B cell (primary cell): ENCODE measurements around the gene MSI1. TPM values are rescaled to one million over a fixed set of nuclear protein-coding genes. Genes with fewer than 3 reads are reported as not detected.

Experiments
- ATAC-seq: fragments of 200-7000 bp; cut with Tn5 transposase; one replicate; pipeline ENCODE4 v1.10.0; 2021; ENCODE audit warnings: low read depth, mild to moderate bottlenecking, moderate number of reproducible peaks, moderate library complexity
- CTCF ChIA-PET: fragments of 350-600 bp; sonication (Branson Sonifier 250); formaldehyde crosslinking; loops from one replicate; lab custom pipeline; 2021; ENCODE audit warnings: antibody characterized with exemption, inconsistent platforms; lab: Charles Lee
- POLR2A ChIA-PET: fragments of 350-600 bp; sonication (Branson Sonifier 250); formaldehyde crosslinking; loops from one replicate; lab custom pipeline; 2021; ENCODE audit warnings: antibody characterized with exemption; lab: Charles Lee
- DNase-seq: peaks from one replicate; pipeline ENCODE4 v3.0.0; 2013
- H2AFZ ChIP-seq: 2 replicates; pipeline ENCODE4 v1.6.1; 2012; ENCODE audit warnings: mild to moderate bottlenecking, low read depth, low read length; ENCODE audit not compliant: insufficient read depth, poor library complexity, severe bottlenecking
- H3K27ac ChIP-seq, 2 donors: 1 replicate in 1 of 2; 2 replicates in 1 of 2; pipeline ENCODE4 v1.5.1; 2012 to 2013; ENCODE audit warnings: low read length in 2 of 2, mild to moderate bottlenecking in 2 of 2, moderate library complexity in 1 of 2
- H3K27me3 ChIP-seq, 4 experiments: fragments of 200-600 bp in 1 of 4; sonication (generic) in 1 of 4; replicated peaks in 1 of 4; 1 replicate in 2 of 4; 2 replicates in 2 of 4; pipeline versions ENCODE4 v1.6.1 to v1.7.0; 2013 to 2016; ENCODE audit warnings: low read length in 3 of 4, mild to moderate bottlenecking in 2 of 4, mixed read lengths in 1 of 4, moderate library complexity in 1 of 4; ENCODE audit not compliant: insufficient read depth in 4 of 4, control insufficient read depth in 3 of 4; ENCODE audit errors: control extremely low read depth in 1 of 4
- H3K36me3 ChIP-seq, 2 experiments: replicated peaks in 1 of 2; 1 replicate in 1 of 2; 2 replicates in 1 of 2; pipeline versions ENCODE4 v1.6.1 to v1.7.1; 2013; ENCODE audit warnings: low read length in 1 of 2; ENCODE audit not compliant: insufficient read depth in 2 of 2, control insufficient read depth in 1 of 2; ENCODE audit errors: control extremely low read depth in 1 of 2, extremely low read depth in 1 of 2
- H3K4me1 ChIP-seq, 2 donors: fragments of 200-600 bp in 1 of 2; sonication (generic) in 1 of 2; 1 replicate in 1 of 2; 2 replicates in 1 of 2; pipeline versions ENCODE4 v1.5.1 to v1.6.1; 2013 to 2017; ENCODE audit warnings: low read length in 2 of 2; ENCODE audit not compliant: control insufficient read depth in 2 of 2, insufficient read depth in 2 of 2
- H3K4me2 ChIP-seq: replicated peaks from 2 replicates; pipeline ENCODE3; 2012; ENCODE audit warnings: mild to moderate bottlenecking, low read depth, low read length; ENCODE audit not compliant: poor library complexity, severe bottlenecking
- H3K4me3 ChIP-seq, 5 experiments: fragments of 200-600 bp in 1 of 5; sonication (generic) in 1 of 5; 1 replicate in 3 of 5; 2 replicates in 2 of 5; pipeline versions ENCODE4 v1.5.1 to v1.7.0; 2011 to 2016; ENCODE audit warnings: low read length in 4 of 5, mild to moderate bottlenecking in 4 of 5, low read depth in 2 of 5, control low read depth in 1 of 5, moderate library complexity in 1 of 5; ENCODE audit not compliant: insufficient read depth in 1 of 5; ENCODE audit errors: control extremely low read depth in 1 of 5, extremely low read depth in 1 of 5
- H3K79me2 ChIP-seq: fragments of 200-600 bp; sonication (generic); one replicate; pipeline ENCODE4 v1.6.0; 2016; ENCODE audit warnings: low read length; ENCODE audit not compliant: control insufficient read depth, insufficient read depth
- H3K9ac ChIP-seq: fragments of 200-600 bp; sonication (generic); 2 replicates; pipeline ENCODE4 v1.6.1; 2017; ENCODE audit warnings: mild to moderate bottlenecking, low read length, moderate library complexity
- H3K9me3 ChIP-seq, 3 donors: one replicate each; pipeline versions ENCODE4 v1.6.1 to v1.7.1; 2013; ENCODE audit warnings: low read length in 2 of 3; ENCODE audit not compliant: control insufficient read depth in 2 of 3, insufficient read depth in 1 of 3; ENCODE audit errors: control extremely low read depth in 1 of 3
- H4K20me1 ChIP-seq: 2 replicates; pipeline ENCODE4 v1.6.0; 2012; ENCODE audit warnings: mild to moderate bottlenecking, low read length; ENCODE audit not compliant: insufficient read depth, control insufficient read depth, poor library complexity, severe bottlenecking
- H3K27ac Mint-ChIP-seq: one replicate; pipeline ENCODE4 v1.8.0; 2021; ENCODE audit warnings: mixed read lengths
- H3K27me3 Mint-ChIP-seq: one replicate; pipeline ENCODE4 v1.8.0; 2021; ENCODE audit warnings: mixed read lengths
- H3K4me1 Mint-ChIP-seq: one replicate; pipeline ENCODE4 v1.8.0; 2021; ENCODE audit warnings: mixed read lengths
- H3K4me3 Mint-ChIP-seq: one replicate; pipeline ENCODE4 v1.8.0; 2021; ENCODE audit warnings: mixed read lengths
- H3K9me3 Mint-ChIP-seq: one replicate; pipeline ENCODE4 v1.8.0; 2022; ENCODE audit warnings: mixed read lengths; ENCODE audit not compliant: insufficient read depth
- EZH2 ChIP-seq: IDR thresholded peaks from 2 replicates; pipeline ENCODE4 v1.6.1; 2012; ENCODE audit warnings: borderline replicate concordance, low read depth, mild to moderate bottlenecking, moderate library complexity, low read length; ENCODE audit not compliant: insufficient read depth, poor library complexity, severe bottlenecking
- WGBS: methylation state at CpG from one replicate; pipeline ENCODE4 v1.1.5; 2013; ENCODE audit warnings: missing lambda C conversion rate; ENCODE audit not compliant: insufficient coverage; 5-methylcytosine and 5-hydroxymethylcytosine counted together
- intact Hi-C: fragments of 100-400 bp; cut with micrococcal nuclease; formaldehyde crosslinking; loops from one replicate; pipeline ENCODE4 v1.10.0; 2022
- polyA plus RNA-seq: library from polyadenylated mRNA; depleted of rRNA; stranded (reverse); fragments of >200 nt; gene quantifications from 2 replicates; pipeline ENCODE4 v1.2.3, GENCODE V29; 2012
- total RNA-seq, 2 donors: library from RNA; stranded (reverse); fragments of 120-200 nt in 1 of 2; gene quantifications; 1 replicate in 1 of 2; 2 replicates in 1 of 2; pipeline versions ENCODE4 v1.2.3 to v1.2.4, GENCODE V29; 2013 to 2022
- TF ChIP-seq, protein P1 (sequence below): fragments of 200-600 bp; IDR thresholded peaks from one replicate; pipeline ENCODE4 v1.8.0; 2022; ENCODE audit warnings: antibody characterized with exemption, mild to moderate bottlenecking

Gene MSI1
- total and polyA plus RNA-seq, 2 donors (not counting 1 experiment from before 2014, with no cell fraction given) = not detected

DNA sequence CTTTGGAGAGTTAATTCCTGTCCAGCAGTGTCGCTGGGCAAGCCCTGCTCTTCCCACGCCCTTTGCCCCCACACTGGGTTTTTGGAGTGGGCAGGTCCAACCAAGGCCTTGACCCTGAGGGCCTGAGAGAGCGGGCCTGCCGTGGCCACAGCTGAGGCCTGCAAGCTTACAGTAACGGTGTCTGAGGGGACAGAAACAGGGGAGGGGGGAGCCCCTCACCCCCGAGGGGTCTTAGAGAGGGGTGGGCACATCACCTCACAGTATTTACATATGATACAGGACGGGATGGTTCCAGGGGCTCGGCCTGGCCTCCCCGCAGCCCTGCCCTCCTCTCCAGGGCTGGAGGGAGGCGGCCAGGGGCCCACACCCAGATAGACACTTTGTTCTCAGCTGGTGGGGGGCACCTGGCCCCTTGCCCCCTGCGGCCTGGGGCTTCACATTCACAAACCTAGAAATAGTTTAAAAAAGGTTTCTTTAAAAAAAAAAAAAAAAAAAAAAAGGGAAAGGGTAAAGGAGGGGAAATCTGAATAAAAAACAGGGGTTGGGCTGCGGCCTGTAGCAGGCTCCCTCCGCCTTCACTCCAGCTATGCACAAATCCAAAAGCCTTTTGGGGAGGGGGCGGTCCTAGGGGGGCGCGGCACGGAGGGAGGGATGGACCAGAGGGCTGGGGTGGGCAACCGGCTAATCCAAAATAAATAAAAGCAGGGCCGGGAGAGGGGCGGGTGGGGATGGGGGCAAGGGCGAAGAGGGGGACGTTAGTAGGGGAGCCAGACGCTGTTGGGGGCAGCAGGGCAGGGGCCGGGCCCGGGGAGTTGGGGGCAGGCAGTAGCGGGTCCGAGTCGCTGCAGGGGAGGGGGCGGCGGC is 26.6 kb downstream of the MSI1 start:
- H3K4me3 ChIP-seq = no peak overlapping the region
- ATAC-seq (no peak), DNase-seq (no peak)
- Mint-ChIP-seq H3K9me3 (peaks cover 12% of the 10 kb centered on the region), H3K4me1 (no peaks in the 10 kb centered on the region), H3K4me3 (no peak overlapping the region), H3K27me3 (peaks cover 12% of the 10 kb centered on the region), H3K27ac (no peak overlapping the region)
- TF ChIP-seq, protein P1, sequence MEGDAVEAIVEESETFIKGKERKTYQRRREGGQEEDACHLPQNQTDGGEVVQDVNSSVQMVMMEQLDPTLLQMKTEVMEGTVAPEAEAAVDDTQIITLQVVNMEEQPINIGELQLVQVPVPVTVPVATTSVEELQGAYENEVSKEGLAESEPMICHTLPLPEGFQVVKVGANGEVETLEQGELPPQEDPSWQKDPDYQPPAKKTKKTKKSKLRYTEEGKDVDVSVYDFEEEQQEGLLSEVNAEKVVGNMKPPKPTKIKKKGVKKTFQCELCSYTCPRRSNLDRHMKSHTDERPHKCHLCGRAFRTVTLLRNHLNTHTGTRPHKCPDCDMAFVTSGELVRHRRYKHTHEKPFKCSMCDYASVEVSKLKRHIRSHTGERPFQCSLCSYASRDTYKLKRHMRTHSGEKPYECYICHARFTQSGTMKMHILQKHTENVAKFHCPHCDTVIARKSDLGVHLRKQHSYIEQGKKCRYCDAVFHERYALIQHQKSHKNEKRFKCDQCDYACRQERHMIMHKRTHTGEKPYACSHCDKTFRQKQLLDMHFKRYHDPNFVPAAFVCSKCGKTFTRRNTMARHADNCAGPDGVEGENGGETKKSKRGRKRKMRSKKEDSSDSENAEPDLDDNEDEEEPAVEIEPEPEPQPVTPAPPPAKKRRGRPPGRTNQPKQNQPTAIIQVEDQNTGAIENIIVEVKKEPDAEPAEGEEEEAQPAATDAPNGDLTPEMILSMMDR = no peak
- no peak for TF ChIP-seq EZH2
- POLR2A ChIA-PET = no interaction called here
- H2AFZ ChIP-seq = no peak overlapping the region
- H4K20me1 ChIP-seq = no peaks in the 10 kb centered on the region
- no peak overlapping the region for H3K27ac ChIP-seq
- H3K36me3 ChIP-seq = no peaks in the 10 kb centered on the region
- intact Hi-C loops = no loop called here
- H3K79me2 ChIP-seq = no peaks in the 10 kb centered on the region
- WGBS = 86% methylated on average over 23 of the region's 30 CpGs
- H3K9ac ChIP-seq = no peak overlapping the region
- H3K27me3 ChIP-seq = peaks cover 0 to 17% (median 0%) of the 10 kb centered on the region in 4 experiments
- peaks cover 2 to 13% (median 10%) of the 10 kb centered on the region in 3 donors for H3K9me3 ChIP-seq
- no peak overlapping the region for H3K4me2 ChIP-seq
- no peaks in the 10 kb centered on the region for H3K4me1 ChIP-seq
- CTCF ChIA-PET = no interaction called here

- Histone ChIP-seq H3K27me3 (peaks cover 0 to 14% (median 0%) of the 10 kb centered on the region in 4 experiments), H4K20me1 (no peaks in the 10 kb centered on the region), H3K4me3 (no peak overlapping the region), H3K4me1 (no peaks in the 10 kb centered on the region), H3K9me3 (peaks cover 3 to 28% (median 26%) of the 10 kb centered on the region in 3 donors), H3K79me2 (no peaks in the 10 kb centered on the region), H3K9ac (no peak overlapping the region), H3K36me3 (no peaks in the 10 kb centered on the region), H2AFZ (no peak overlapping the region), H3K27ac (no peak overlapping the region), H3K4me2 (no peak overlapping the region)
- DNase-seq = no peak
- WGBS = 90% methylated on average over 2 of the region's 4 CpGs
- peaks cover 16% of the 10 kb centered on the region for H3K9me3 Mint-ChIP-seq
- no peak overlapping the region for H3K27ac Mint-ChIP-seq
- peaks cover 10% of the 10 kb centered on the region for H3K27me3 Mint-ChIP-seq
- POLR2A ChIA-PET = interaction anchor here (0.6 kb wide), 2 partner anchors 7 to 85 kb away, joined by 3 read pairs; no protein-coding TSS in a partner anchor
- no peak for ATAC-seq
- CTCF ChIA-PET = no interaction called here
- TF ChIP-seq, protein P1 = no peak
- TF ChIP-seq EZH2 = no peak
- peaks cover 2% of the 10 kb centered on the region for H3K4me1 Mint-ChIP-seq
- H3K4me3 Mint-ChIP-seq = no peak overlapping the region
- intact Hi-C loops = no loop called here
These were observed 29.7 kb downstream of the MSI1 start for GRCh38 chr12:120339256-120339655.
